ENCODE measurements around the gene ABCG4.
"Not testable (repeated sequence)": the region's sequence is repeated elsewhere in the genome, so short reads cannot be mapped to it uniquely, and the experiment has no call there.

Gene ABCG4

DNA sequence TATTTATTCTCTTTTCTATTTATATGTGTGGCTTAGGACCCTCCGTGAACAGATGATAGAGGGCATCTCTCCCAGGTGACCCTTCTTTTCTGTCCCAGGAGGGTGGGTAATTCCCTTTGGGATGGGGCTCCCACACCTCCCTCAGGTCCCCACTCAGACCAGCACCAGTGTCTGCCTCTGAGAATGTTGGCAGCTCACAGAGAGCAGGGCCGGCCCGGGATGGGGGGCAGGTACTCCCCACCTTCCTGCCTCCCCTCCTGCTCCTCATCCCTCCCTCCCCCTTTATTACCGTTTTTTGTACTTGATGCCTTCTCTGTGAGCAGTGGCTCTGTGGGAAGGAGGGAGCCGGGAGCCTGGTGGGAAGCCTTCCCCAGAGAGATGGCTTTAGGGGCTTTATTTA is 32.3 kb upstream of the ABCG4 start:
- no peak for DNase-seq

GRCh38 chr11:119117004-119117706 is 31.7 kb upstream of the ABCG4 start:
- no peak for DNase-seq

- DNase-seq = no peak
Measured at GRCh38 chr11:119118227-119118626, 30.6 kb upstream of the ABCG4 start.

- no peak for DNase-seq
Measured at GRCh38 chr11:119118946-119119345, 29.9 kb upstream of the ABCG4 start.

GRCh38 chr11:119120639-119121007 is 28.2 kb upstream of the ABCG4 start:
- DNase-seq = no peak

DNA sequence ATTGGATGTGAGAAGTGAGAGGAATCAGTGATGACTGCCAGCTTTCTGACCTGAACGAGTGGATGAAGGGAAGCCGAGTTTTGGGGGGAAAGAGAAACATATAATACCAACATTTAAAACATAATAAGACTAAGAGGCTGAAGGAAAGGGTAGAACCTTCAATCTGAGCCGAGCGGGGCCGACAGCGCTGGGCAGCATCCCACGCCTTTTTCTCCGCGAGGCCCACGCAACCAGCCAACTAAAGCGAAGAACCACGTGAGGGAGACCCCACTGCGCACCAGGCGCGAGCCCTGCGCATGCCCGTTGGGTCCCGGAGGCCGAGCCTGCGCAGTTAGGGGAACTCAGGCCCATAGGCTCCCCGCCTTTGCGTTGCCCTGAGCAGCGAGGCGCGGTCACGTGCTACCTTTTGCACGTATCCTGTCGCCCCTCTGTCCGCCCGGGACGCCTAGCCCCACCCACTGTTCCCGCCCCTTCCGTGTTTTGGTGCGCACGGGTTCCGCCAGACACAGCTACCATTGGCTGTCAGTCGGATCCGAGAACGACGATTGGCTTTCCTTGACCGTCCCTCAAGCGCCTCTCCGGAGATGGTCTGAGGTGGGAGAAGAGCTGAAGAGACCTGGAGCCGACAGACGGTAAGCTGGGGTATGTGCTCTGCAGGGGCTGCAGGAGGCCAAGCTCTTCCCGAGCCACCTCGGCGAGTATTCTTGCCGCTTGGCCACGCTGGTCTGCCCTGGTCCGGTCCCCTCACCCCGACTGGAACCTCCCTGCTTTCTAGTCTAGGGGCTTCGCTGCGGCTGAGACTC is 27.6 kb upstream of the ABCG4 start, which contains the start of gene HINFP:
Gene HINFP, plus strand, starts transcription at position 573 of the 803 bp plus-strand sequence. CDS start 5,365 bp downstream, outside the sequence.
- peak; percentile 99 for DNase-seq

GRCh38 chr11:119121811-119122124 is 27.1 kb upstream of the ABCG4 start:
- DNase-seq = no peak

- no peak for DNase-seq
Measured at GRCh38 chr11:119125821-119126220, 23.0 kb upstream of the ABCG4 start.

DNA sequence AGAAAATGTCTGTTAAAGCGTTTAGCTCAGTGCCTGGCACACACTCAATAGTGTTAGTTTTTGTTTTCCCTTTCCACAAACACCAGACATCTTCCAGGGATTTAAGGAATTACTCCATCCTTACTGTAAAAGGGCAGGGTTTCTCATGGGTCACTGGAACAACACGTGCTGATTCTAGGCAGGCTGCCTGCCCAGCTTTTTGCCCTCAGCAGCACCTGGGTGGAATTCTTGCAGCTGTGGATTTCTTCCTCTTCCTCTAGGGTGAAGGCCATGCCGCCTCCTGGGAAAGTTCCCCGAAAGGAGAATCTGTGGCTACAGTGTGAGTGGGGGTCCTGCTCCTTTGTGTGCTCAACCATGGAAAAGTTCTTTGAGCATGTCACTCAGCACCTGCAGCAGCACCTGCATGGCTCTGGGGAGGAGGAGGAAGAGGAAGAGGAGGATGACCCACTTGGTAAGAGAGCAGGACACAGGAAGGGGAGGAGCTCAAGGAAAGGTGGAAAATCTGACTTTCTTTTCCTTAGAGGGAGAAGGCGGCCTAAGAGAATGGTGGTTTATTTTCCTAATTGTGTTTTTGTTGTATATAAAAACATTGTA is 22.1 kb upstream of the ABCG4 start:
- DNase-seq = no peak

- no peak for DNase-seq
Measured at GRCh38 chr11:119130662-119131061, 18.2 kb upstream of the ABCG4 start.

GRCh38 chr11:119134389-119134978 is 14.4 kb upstream of the ABCG4 start:
- DNase-seq = peak; percentile 25

GRCh38 chr11:119139276-119139675 is 9.6 kb upstream of the ABCG4 start:
- not testable (repeated sequence) for DNase-seq

DNA sequence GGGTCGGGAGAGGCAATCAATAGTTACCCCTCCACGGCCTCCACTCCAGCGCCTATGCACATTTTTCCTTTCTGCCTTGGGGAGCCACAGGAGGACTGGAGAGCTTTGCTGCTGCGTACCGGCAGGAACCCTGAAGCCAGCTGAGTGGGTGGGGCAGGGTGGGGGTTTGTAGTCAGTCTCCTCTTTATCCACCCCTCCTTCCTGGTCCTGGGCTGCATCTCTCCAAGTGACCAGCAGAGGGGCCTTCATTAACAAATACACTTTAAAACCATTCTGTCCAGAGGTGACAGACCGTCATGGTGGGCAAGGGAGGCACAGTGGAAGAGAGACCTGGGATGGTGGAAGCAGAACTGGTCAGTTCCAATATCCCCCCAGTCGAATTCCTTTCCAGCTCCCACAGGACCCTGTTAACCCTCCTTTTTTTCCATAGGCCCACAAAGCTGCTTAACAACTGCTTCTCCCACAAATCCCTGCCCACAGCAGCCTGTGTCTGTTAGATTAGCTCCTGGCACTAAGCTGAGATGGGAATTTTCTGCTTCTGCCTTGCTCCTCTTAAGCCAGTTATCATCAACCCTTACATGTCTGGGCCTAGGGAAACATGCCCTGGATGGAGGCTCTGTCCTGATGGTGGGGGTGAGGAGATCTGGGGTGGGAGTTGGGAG is 3.9 kb upstream of the ABCG4 start:
- DNase-seq = peak; percentile 84

GRCh38 chr11:119145551-119145950 is 3.3 kb upstream of the ABCG4 start:
- DNase-seq = no peak

DNA sequence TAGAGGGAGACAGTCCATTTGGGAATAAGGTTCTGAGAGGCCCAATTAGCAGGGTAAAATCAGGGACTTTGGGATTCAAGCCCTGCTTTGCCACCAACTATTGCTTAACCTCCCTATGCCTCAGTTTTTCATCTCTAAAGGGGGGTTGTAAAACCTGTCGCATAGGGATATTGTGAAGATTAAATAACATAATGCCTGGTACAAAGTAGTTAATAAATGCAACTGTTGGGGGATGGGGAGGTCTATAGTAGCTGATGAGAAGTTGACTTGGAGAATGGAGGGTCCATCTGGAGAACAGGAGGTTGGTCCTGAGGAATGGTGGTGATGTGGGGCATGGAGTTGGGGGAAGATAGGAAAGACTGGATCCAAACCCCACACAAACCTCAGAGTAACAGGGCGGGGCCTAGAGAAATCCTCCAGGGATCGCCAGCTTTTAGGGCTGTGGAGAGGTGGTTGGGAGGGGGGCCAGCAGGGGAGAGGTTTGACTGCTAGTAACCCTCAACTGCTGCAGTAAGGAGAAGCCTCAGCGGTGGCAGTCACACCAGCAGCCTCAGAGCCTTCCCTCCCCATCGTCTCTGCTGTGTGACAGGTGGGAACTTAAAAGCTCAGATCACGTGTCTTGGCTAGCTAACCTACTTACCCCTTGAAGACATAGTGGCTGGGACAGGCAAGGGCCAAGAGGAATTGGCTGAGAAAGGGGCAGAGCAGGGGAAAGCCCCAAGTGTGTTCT is 1.1 kb upstream of the ABCG4 start:
- no peak for DNase-seq

DNA sequence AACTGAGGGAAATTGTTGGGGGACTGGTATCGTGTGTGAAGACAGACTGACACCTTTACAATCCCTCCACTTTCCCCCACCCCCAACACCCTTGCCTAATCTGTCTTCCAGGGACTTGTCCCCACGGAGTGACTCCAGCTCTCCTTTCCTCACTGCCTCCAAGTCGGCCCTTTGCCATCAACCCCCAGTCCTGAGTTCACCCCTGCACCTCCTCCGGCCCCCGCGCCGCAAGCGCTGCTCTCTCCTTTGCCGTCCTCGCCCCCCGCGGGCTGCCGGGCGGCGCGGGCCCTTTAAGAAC is 183 bp upstream of the ABCG4 start:
- no peak for DNase-seq

GRCh38 chr11:119149786-119150275 is 979 bp downstream of the ABCG4 start:
- DNase-seq = no peak

GRCh38 chr11:119152043-119152442 is 3.2 kb downstream of the ABCG4 start:
- DNase-seq = no peak

DNA sequence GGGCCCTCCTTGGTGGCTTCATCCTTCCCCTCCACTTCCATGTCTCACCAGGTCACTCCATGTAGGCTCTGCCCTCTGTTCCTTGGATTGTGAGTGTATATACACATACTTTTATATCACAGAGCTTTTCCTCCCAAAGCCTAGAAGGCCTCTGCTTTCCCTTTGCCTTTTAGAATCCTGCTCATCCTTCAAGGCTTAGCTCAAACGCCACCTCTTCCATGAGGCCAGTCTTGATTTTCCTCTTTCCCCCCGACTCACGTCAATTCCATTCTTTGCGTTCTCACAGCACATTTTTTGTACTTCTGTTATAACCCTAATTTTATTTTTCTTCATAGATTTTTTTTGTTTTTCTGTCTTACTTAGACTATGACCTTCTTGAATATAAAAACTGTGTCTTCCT is 3.8 kb downstream of the ABCG4 start:
- DNase-seq = no peak

- no peak for DNase-seq
Measured at GRCh38 chr11:119153049-119153818, 4.4 kb downstream of the ABCG4 start.

DNA sequence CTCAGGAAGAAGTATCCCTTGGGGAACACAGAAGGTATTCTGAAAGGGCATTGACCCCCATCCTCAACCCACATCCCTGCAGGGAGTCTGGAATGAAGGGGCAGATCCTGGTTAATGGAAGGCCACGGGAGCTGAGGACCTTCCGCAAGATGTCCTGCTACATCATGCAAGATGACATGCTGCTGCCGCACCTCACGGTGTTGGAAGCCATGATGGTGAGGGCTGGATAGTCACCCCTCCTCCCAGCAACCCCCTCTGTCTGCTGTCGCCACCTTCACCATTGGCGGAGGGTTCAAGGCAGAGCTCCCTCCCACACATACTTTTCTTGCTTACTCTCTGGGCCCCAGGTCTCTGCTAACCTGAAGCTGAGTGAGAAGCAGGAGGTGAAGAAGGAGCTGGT is 5.3 kb downstream of the ABCG4 start:
- no peak for DNase-seq
